Natural killer cell (primary cell): Measurements from ENCODE around the gene ZNF765. TPM values are rescaled to one million over a fixed set of nuclear protein-coding genes. Genes with fewer than 3 reads are reported as not detected.
"Not testable (repeated sequence)": the region's sequence is repeated elsewhere in the genome, so short reads cannot be mapped to it uniquely, and the experiment has no call there.

Source experiments
- ATAC-seq, 3 donors: fragments of 150-1000 bp in 2 of 3; fragments of 200-7000 bp in 1 of 3; cut with Tn5 transposase; 1 replicate in 1 of 3; 2 replicates in 2 of 3; pipeline ENCODE4 v1.10.0; 2021; ENCODE audit warnings: mild to moderate bottlenecking in 2 of 3, moderate library complexity in 2 of 3
- DNase-seq, 2 donors: peaks; one replicate each; pipeline versions ENCODE4 v3.0.0 to v3.0.0-alpha.2; 2013 to 2021; ENCODE audit warnings: mixed read lengths in 1 of 2
- H3K27ac ChIP-seq: one replicate; pipeline ENCODE4 v1.5.1; 2013; ENCODE audit warnings: mild to moderate bottlenecking, low read length
- H3K27me3 ChIP-seq: one replicate; pipeline ENCODE4 v1.6.1; 2013; ENCODE audit warnings: low read length; ENCODE audit not compliant: control insufficient read depth, insufficient read depth
- H3K36me3 ChIP-seq: one replicate; pipeline ENCODE4 v1.6.1; 2013; ENCODE audit warnings: low read length; ENCODE audit not compliant: control insufficient read depth, insufficient read depth
- H3K4me1 ChIP-seq: one replicate; pipeline ENCODE4 v1.6.1; 2013; ENCODE audit warnings: low read length; ENCODE audit not compliant: control insufficient read depth, insufficient read depth
- H3K4me3 ChIP-seq: one replicate; pipeline ENCODE4 v1.5.1; 2013; ENCODE audit warnings: low read length
- H3K9me3 ChIP-seq: one replicate; pipeline ENCODE4 v1.6.1; 2013; ENCODE audit warnings: low read length; ENCODE audit not compliant: control insufficient read depth, insufficient read depth
- H3K27ac Mint-ChIP-seq, 2 donors: one replicate each; pipeline ENCODE4 v1.8.0; 2022; ENCODE audit warnings: mild to moderate bottlenecking in 2 of 2, mixed read lengths in 2 of 2, moderate library complexity in 1 of 2
- H3K27me3 Mint-ChIP-seq, 2 donors: one replicate each; pipeline ENCODE4 v1.8.0; 2022; ENCODE audit warnings: low read depth in 2 of 2, mixed read lengths in 2 of 2
- H3K36me3 Mint-ChIP-seq: one replicate; pipeline ENCODE4 v1.8.0; 2022; ENCODE audit warnings: mixed read lengths
- H3K4me1 Mint-ChIP-seq, 2 donors: one replicate each; pipeline ENCODE4 v1.8.0; 2022; ENCODE audit warnings: mixed read lengths in 2 of 2
- H3K4me3 Mint-ChIP-seq: one replicate; pipeline ENCODE4 v1.8.0; 2022; ENCODE audit warnings: mild to moderate bottlenecking, moderate library complexity, mixed read lengths
- H3K9me3 Mint-ChIP-seq, 2 donors: one replicate each; pipeline ENCODE4 v1.8.0; 2022; ENCODE audit warnings: mixed read lengths in 2 of 2
- CTCF ChIP-seq: fragments of 200-600 bp; IDR thresholded peaks from one replicate; pipeline ENCODE4 v1.8.0; 2022; ENCODE audit warnings: antibody characterized with exemption
- WGBS: methylation state at CpG from one replicate; pipeline ENCODE4 v1.1.7; 2013; ENCODE audit warnings: missing lambda C conversion rate; ENCODE audit not compliant: insufficient coverage; 5-methylcytosine and 5-hydroxymethylcytosine counted together
- intact Hi-C: fragments of 100-400 bp; cut with micrococcal nuclease; formaldehyde crosslinking; loops from one replicate; pipeline ENCODE4 v1.14.2; 2022
- total RNA-seq, 4 donors: library from RNA; stranded (reverse); fragments of 120-200 nt in 1 of 4; gene quantifications; one replicate each; pipeline versions ENCODE4 v1.2.3 to v1.2.4, GENCODE V29; 2013 to 2022

Gene ZNF765
- total RNA-seq, 3 donors from 2014 or later (not counting 1 experiment from before 2014, with no cell fraction given), result 8.5 to 16.4 (median 11.8) TPM

- peaks cover 9% of the 10 kb centered on the region for H3K9me3 ChIP-seq
- 17% methylated on average over 1 of the region's 1 CpG for WGBS
- no peak for ATAC-seq
- no peak for DNase-seq
- Mint-ChIP-seq H3K9me3 (no peaks in the 10 kb centered on the region), H3K36me3 (peaks cover 8% of the 10 kb centered on the region), H3K27ac (peak overlapping the region; percentile 90 to 93), H3K27me3 (no peaks in the 10 kb centered on the region), H3K4me3 (peak overlapping the region; percentile 97), H3K4me1 (peaks cover 19% of the 10 kb centered on the region in 2 donors)
- no peak overlapping the region for H3K27ac ChIP-seq
- peaks cover 15% of the 10 kb centered on the region for H3K36me3 ChIP-seq
- H3K4me1 ChIP-seq, result peaks cover 16% of the 10 kb centered on the region
- TF ChIP-seq CTCF, result no peak
- no peak overlapping the region for H3K4me3 ChIP-seq
- no peaks in the 10 kb centered on the region for H3K27me3 ChIP-seq
- intact Hi-C loops, result loop anchor here (10.0 kb wide), 1 partner anchor 202 kb away; the partner anchor contains the start of gene ZNF665
Observed at GRCh38 chr19:53396525-53396868, 1.5 kb downstream of the ZNF765 start.

- intact Hi-C loops, result loop anchor here (10.0 kb wide), 1 partner anchor 203 kb away; the partner anchor contains the start of gene ZNF665
- Histone ChIP-seq H3K36me3 (peaks cover 24% of the 10 kb centered on the region), H3K9me3 (peaks cover 17% of the 10 kb centered on the region), H3K4me1 (peaks cover 16% of the 10 kb centered on the region)
- not testable (repeated sequence) for H3K4me3 ChIP-seq, H3K4me3 Mint-ChIP-seq, H3K27ac Mint-ChIP-seq, H3K27ac ChIP-seq, DNase-seq, ATAC-seq, H3K27me3 Mint-ChIP-seq, H3K9me3 Mint-ChIP-seq, H3K27me3 ChIP-seq
- WGBS, result 100% methylated on average over 1 of the region's 1 CpG
- Mint-ChIP-seq H3K36me3 (peaks cover 15% of the 10 kb centered on the region), H3K4me1 (peaks cover 19% of the 10 kb centered on the region in 2 donors)
Observed at GRCh38 chr19:53397918-53398317, 3.0 kb downstream of the ZNF765 start.

- no peaks in the 10 kb centered on the region for H3K27me3 ChIP-seq
- H3K27ac ChIP-seq, result no peak overlapping the region
- Mint-ChIP-seq H3K4me1 (peaks cover 0 to 7% of the 10 kb centered on the region in 2 donors), H3K27ac (no peak overlapping the region), H3K9me3 (peaks cover 17 to 28% of the 10 kb centered on the region in 2 donors), H3K4me3 (no peak overlapping the region), H3K36me3 (peaks cover 80% of the 10 kb centered on the region), H3K27me3 (no peaks in the 10 kb centered on the region)
- ATAC-seq, result no peak
- 94% methylated on average over 3 of the region's 7 CpGs for WGBS
- no peaks in the 10 kb centered on the region for H3K4me1 ChIP-seq
- H3K36me3 ChIP-seq, result peaks cover 34% of the 10 kb centered on the region
- no peak for TF ChIP-seq CTCF
- DNase-seq, result no peak
- H3K9me3 ChIP-seq, result peaks cover 61% of the 10 kb centered on the region
- H3K4me3 ChIP-seq, result no peak overlapping the region
- intact Hi-C loops, result no loop called here
Observed at GRCh38 chr19:53409505-53410204, 14.7 kb downstream of the ZNF765 start.

- DNase-seq, H3K4me1 Mint-ChIP-seq, H3K4me3 Mint-ChIP-seq, H3K9me3 Mint-ChIP-seq, H3K27ac ChIP-seq, H3K4me1 ChIP-seq, intact Hi-C loops, H3K27ac Mint-ChIP-seq, H3K27me3 ChIP-seq, H3K4me3 ChIP-seq, H3K36me3 ChIP-seq, ATAC-seq, H3K27me3 Mint-ChIP-seq: not testable (repeated sequence)
- WGBS, result 86% methylated on average over 11 of the region's 11 CpGs
- H3K36me3 Mint-ChIP-seq, result peaks cover 12% of the 10 kb centered on the region
- peaks cover 23% of the 10 kb centered on the region for H3K9me3 ChIP-seq
Observed at GRCh38 chr19:53420520-53421315, 25.8 kb downstream of the ZNF765 start.
